Fibroblast of skin of right quadriceps (primary cell): ENCODE data around the gene ATOSA.

Source experiments
- DNase-seq: peaks from one replicate; pipeline ENCODE4 v3.0.0-alpha.2; 2013

The ATOSA gene, protein sequence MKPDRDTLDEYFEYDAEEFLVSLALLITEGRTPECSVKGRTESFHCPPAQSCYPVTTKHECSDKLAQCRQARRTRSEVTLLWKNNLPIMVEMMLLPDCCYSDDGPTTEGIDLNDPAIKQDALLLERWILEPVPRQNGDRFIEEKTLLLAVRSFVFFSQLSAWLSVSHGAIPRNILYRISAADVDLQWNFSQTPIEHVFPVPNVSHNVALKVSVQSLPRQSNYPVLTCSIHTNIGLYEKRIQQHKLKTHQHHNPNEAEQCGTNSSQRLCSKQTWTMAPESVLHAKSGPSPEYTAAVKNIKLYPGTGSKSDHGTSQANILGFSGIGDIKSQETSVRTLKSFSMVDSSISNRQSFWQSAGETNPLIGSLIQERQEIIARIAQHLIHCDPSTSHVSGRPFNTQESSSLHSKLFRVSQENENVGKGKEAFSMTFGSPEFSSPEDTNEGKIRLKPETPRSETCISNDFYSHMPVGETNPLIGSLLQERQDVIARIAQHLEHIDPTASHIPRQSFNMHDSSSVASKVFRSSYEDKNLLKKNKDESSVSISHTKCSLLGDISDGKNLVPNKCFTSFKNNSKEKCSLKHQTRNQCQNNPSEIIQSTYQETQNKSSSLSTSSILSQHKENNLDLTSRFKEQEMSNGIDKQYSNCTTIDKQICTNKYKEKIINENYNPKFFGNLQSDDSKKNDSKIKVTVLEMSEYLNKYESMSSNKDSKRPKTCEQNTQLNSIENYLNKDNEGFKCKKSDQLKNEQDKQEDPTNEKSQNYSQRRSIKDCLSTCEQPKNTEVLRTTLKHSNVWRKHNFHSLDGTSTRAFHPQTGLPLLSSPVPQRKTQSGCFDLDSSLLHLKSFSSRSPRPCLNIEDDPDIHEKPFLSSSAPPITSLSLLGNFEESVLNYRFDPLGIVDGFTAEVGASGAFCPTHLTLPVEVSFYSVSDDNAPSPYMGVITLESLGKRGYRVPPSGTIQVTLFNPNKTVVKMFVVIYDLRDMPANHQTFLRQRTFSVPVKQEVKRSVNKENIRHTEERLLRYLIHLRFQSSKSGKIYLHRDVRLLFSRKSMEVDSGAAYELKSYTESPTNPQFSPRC

DNA sequence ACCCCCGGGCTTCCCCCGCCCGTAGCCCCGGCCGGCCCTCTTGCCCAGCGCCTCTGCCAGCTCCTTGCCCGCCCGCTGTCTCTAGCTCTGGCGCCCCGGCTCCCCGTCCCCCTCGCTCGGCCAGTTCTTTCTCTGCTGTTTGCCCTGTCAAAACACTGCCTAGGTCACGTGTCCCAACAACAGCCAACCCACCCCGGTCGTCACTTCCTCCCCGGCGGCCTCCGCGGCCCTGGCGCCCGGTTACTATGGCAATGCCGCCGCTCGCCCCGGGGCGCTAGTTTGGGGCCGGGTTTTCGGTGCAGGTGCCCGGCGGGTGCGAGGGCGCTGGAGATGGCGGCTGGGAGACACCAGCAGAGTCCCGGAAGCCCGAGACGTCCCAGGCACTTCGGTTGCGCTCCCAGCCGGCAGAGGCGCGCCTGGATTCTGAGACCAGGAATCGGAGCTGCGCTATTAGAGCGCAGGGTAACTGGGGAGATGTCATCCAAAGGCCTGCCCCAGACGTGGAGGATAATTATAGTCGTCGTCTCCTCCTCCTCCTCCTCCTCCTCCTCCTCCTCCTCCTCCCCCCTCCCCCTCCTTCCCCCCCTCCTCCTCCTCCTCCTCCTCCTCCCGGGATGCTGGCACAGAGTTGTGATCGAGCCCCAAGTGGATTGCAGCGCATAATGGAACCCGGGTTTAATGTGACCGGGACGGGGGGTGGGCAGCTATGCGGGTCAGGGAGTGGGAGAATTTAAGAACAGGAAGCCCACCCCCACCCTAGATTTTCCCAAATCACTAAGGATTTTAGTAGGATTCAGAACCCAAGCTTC is at the start of gene ATOSA:
Gene ATOSA (minus strand): TSS at position 157 of the 809 bp plus-strand sequence. CDS start 1,367 bp downstream, outside the sequence.
- peak; percentile 81 for DNase-seq

DNA sequence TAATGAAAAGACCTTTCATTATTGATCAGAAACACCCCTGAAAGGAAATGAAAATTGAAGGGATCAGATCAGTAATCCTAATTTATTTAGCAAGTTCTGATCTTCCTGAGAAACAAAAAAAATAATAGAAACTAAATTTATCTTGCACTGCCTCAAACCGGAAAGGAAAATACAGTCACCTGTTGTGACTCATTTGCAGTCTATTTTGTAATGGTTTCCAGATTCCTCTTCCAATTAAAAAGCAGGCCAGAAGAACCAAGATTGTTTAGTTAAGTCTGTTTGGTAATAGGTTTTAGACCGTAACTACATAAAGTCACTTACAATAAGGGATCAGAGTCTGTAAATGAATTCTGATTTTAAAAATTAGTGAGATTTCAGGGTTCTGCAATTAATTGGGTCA is 49.7 kb upstream of the ATOSA start:
- peak; percentile 57 for DNase-seq

DNA sequence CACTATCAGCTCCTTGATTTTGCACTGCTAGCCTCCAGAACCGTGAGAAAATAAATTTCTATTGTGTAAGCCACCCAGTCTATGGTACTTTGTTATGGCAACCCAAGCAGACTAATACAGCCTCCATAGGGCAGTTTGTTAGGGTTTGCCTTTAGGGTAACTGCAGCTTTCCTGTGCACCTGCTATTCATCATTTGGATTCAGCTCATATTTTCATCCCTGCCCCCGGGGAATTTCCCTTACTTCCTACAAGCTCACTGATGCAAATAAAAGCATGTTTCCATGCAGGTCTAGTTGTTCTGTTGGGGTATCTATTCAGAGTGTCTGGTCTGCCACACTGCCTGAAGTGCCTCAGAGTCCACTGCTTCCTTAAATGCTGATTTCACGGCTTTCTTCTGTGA is 48.6 kb upstream of the ATOSA start:
- no peak for DNase-seq

DNA sequence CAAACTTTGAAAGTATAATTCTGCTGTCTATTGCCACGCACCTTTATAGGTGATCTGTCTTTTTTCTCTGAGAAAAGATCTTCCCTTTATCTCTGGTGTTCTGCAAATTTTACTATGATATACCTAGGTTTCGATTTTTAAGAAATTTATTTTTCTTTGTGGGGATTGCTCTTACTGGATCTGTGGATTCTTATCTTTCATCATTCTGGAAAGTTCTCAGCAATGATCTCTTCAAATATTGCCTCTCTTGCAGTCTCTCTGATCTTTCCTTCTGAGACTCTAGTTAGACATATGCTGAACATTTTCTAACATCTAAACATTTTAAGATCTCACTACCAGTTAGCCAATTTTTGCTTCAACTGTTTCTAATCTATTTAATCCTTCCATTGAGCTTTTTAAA is 47.0 kb upstream of the ATOSA start:
- no peak for DNase-seq

DNA sequence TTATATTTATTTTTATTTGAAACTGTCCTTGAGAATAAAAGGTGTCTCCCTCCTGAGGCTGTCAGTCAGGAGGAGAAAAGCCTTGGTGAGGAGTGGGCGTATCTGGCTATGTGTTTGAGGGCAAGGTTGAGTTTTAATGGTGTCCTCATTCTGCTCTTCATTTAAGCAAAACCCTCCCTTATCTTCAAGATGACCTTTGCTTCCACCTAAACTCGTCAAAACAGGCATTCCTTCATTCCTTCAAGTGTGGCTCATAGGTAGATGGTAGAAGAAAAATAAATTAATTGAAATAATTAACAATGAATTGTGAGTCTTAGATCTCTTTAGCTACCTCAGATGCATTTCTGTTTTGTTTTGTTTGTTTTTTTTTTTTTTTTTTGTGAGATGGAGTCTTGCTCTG is 39.4 kb upstream of the ATOSA start:
- DNase-seq: no peak

DNA sequence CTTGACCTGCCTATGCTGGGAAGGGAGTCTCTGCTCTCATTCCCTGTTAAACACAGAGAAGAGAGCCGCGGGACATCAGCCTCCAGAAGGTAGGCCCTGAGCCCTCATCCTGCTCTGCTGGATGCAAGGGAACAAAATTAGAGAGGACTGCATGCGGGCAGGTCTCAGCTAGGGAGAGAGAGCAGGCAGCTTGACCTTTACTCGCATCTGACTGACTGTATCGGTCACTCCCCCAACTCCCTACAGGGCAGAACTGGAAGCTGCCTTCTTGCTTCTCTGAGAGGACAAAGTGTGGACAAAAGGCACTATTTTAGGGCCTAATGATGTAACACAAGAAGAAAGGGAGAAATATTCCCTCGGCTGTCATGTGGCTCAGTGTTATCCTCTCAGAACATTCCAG is 38.7 kb upstream of the ATOSA start:
- DNase-seq: no peak

DNA sequence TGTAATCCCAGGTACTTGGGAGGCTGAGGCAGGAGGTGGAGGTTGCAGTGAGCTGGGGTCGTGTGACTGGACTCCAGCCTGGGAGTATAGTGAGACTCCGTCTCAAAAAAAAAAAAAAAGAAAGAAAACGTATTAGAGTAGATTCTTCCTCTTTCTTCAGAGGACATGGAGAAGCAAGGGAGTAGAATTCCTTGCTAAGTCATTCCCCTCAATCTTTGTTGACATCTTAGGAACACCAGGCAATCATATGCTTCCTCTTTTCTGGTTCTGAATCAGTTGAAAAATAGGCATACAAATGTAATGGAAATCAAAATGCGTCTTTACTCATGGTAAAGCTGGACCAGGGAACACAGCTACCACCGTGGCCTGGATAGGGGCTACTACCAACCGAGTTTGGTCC is 38.3 kb upstream of the ATOSA start:
- no peak for DNase-seq

DNA sequence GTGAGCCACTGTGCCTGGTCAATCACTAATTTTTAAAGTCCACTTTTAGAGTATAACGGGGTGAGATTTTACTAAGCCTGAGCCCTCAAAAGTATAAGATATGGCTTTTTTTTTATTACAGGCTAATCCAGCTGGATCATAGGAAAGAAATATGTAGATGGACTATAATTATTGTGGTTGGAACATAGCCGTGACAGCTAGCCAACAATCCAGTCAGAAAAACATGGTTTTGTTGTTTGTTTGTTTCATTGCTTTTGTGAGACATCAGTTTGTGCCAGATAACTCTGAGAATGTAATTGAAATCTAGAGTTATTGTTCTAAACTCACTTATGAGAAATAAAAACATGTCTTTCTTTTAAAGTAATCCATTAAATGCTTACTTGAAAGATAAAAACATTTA is 37.3 kb upstream of the ATOSA start:
- DNase-seq: no peak

DNA sequence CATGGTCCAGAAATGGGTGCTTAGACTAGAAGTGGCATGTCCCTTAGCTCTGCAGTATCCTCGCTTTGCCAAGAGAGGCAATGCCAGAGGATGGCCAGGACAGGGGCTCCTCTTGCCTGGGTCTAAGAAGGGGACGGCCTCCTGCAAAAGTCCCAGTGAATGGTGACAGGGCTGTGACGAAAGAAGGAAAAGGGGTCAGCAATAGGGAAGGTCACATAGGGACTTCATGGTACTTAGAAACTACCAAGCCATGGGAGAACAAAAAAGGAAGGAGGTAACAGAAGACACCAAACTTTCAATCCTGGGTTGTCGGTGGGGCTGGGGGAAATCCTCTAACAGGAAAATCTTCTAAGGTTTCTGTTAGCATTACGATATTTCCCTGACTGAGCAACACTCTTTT is 36.2 kb upstream of the ATOSA start:
- no peak for DNase-seq

DNA sequence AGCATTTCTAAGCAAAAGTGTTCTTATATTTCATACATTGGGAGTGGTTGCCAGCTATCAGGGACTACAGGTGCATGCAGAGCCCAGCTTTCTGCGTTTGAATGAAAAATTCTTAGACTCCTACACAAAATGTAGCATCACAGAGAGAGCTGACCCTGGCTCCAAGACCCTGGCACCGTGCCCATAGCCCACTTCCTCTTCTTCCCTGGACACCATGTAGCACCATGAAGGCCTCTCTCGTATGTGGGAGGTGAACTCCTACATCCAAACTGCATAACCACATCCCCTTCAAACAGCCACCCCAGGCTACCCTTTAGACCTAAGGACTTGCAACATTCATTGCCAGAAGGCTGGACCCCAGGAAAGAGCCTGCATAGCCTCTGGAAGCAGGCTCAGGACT is 35.8 kb upstream of the ATOSA start:
- DNase-seq: no peak

DNA sequence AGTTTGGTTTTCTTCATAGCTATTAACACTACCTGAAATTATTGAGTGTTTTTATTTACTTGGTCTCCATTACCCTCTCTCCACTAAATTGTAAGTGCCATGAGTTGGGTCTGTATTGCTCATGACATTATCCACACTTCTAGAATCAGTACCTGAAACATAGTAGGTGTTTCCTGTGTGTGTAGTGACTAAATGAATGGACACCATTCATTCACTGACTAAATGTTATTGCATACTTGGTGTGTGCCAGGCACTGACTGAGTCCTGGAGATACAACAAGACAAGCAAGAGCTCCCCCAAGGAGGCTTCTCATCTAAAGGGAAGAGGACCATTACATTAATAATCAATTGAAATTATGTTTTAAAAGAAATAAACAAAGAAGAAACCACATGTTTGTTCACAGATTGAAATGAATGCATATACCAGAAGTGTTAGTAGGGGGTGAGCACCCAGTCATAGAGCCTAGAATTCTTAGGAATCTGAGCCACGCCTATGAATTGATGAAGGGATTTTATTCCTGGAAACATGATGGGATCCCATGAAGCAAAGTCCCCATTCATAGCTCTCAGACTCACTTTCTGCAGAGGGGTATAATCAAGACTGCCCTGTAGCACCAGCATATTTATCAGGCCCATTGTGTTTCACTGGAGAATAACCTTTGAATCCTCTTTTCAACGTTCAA is 31.7 kb upstream of the ATOSA start:
- no peak for DNase-seq

DNA sequence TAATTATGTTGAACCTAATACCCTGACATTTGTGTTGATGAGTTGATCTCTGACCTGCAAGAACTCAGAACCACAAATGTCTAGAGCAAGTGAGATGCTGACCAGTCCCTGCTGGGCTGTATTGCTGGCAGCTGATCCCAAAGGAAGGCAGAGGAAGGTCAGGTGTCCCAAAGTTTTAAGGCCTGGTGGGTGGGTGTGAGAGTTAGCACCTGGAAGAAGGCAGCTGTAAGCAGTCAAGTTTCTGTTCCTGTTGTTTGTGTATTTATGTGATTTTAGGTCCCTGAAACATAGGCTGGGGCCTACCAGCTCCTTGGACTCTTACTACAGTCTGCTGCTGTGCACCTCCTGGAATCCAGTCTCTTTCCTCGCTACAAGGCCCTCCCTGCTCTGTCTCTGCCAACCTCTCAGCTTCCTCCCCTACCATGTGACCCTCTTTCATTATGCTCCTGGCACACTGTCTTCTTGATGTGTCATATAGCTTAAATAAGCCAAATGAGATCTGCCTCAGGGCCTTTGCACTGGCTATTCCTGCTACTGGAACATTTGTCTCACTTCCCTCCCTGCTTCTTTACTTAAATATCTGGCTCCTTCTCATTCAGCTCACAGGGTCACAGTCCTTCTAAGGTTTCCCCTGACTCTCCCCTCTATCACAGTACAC is 31.0 kb upstream of the ATOSA start:
- no peak for DNase-seq

DNA sequence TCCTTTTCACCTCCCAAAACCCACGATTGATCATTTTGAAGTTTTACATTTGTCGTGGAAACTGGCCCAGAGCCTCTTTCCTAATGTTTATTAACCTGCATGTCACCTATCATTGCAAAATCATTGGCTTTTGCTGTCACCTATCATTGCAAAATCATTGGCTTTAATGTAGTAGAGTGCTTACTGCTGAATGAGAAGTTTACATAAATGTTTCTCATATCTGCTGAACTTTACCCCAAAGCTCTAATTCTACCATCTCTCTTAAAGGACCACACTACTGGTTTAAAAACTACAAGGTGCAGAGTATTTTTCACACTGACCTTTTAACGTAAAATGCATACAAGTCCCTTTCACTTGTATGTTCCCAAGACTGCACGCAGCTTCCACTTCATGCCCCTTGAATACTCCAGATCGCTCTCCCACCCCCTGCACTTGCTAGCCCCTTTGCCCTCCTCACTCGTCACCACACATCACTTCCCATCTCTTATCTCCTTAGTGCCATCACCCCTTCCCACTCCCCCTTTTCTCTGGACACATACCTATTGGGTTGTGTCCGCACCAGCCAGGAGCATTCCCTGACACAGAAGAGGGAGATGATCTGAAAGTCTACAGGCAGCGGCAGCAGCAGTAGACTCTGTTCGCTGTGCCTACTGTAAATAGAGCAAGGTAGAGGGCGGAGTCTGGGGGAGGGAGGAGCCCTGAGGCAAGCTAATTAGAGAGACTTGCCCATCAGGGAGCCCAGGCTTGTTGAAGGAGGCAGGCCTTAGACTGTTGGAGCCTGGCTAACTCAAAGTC is 30.2 kb upstream of the ATOSA start:
- DNase-seq: no peak

DNA sequence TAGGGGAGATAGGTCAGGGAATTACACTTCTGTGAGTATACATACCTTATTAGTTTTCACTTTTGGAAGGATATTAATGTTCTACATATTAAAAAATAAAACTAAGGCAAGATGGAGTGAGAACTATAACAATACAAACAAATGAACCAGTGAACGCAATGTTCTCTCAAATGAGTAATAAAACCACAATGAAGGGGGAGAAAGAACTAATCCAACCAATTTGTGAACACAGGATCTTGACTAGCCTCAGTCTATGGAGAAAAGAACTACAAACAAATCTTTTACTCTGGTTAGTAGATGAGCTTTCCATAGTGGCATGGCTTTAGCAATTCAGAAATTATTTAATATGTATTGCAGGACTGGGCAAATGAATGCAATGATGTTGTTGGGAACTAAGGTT is 26.9 kb upstream of the ATOSA start:
- DNase-seq: no peak

DNA sequence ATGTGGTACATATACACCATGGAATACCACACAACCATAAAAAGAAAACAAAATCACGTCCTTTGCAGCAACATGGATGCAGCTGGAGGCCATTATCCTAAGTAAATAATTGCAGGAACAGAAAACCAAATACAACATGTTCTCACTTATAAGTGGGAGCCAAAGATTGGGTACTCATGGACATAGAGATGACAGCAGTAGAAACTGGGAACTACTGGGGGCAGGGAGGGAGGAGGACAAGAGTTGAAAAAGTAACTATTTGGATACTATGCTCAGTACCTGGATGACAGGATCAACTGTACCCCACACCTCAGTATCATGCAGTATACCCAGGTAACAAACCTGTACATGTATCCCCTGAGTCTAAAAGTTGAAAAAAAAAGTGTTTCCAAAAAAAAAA is 23.2 kb upstream of the ATOSA start:
- DNase-seq: no peak

DNA sequence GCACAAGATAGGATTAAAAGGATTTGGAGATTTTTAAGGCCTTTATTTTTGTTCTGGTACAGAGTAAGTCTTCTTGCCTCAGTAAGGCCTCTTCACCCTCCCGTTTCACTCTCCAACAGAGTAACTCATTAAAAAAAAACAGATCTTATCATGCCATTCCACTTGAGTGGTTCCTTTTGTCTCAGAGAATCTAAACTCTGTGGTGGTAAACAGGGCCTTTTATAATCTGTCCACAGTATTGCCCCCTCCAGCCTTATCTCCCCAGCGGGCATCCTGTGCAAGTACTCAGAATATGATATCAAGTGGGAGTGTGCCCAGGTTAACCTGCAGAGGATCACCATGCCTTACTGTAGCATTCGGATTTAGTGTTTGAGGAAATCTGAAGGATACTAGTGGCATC is 20.3 kb upstream of the ATOSA start:
- no peak for DNase-seq

DNA sequence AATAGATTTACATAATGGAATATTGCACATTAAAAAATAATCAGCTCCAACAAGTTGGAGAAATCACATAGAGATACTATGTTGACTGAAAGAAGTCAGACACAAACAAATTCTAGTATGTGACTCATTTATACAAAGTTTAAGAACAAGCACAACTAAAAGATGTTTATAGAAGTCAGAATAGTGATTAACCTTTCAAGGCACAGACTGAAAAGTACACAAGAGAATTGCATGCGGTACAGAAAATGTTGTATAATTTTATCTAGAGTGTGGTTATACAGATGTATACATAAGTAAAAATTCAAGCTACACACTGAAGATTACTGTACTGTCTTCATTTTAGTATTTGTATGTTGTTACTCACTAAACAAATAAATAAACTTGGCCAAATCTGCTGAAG is 19.3 kb upstream of the ATOSA start:
- DNase-seq: no peak

DNA sequence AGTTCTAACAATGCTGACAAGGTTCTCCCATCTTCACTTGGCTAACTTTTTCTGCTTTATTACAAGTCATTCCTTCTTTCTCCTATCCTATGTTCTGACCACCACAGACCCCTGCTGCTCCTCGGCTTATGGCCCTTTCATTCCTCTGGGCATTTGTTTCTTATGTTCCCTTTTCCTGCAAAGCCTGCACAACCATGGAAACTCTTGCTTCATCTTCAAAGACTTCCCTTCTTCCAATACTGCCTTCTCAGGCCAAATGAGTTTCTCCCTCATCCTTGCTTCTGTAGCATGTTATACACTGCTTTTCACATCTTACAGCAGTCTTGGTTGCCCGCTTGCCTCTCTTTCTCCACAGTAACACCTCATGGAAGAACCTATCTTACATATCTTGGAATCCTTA is 17.9 kb upstream of the ATOSA start:
- no peak for DNase-seq

DNA sequence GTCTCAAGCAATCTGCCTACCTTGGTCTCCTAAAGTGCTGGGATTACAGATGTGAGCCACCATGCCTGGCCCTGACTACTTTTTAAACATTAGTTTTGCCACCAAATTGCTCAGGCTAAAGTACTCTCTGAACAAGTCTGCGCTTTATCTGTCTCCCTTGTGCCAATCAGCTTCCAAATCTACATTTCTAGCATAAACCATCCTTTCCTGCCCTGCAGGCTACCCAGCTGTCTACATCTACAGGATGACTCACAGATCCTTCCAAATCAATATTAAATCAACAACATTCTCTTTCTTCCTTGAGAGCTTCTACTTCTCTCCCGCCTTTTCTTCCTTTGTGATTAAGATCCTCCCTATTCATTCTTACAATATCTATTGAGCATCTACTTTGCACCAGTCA is 16.0 kb upstream of the ATOSA start:
- no peak for DNase-seq

DNA sequence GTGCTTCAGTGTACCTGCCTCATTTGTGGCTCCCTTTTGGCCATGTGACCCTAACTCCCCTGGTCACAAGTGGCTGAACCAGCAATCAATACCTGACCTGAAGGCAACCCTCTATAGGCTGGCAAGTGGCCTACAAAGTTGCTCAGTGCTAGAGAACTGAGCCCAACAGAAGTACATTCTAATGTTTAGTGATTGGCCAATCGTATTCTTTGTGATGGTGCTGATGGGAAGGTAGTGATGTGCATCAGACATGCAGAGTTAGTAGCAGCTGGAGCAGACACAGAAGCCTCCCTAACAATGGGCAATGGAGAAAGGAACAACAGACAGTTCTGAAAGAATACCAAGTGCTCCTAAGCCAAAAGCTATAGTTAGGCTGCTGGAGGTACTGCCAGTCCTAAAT is 10.4 kb upstream of the ATOSA start:
- no peak for DNase-seq

DNA sequence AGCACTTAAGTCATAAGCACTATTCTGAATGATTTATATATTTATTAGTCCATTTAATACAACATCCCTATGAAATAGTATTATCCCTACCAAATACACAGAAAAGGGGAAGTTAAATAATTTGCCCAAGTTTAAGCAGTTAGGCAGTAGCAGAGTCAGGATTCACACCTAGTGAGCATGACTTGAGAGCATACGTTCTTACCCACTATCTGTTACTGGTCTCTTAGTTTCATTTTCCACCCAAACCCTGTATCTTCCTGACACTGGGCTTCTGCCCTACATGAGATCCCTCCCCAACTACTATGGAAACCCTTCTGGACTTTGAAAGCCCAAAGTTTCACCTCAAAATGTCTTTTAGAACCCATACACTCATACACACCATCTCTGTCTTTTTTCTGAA is 4.4 kb upstream of the ATOSA start:
- no peak for DNase-seq
